EL (cell line): ENCODE data around the gene MLXIPL.
"Not testable (repeated sequence)": the region's sequence is repeated elsewhere in the genome, so short reads cannot be mapped to it uniquely, and the experiment has no call there.

Experiments
- DNase-seq: peaks from one replicate; pipeline ENCODE4 v3.0.0-alpha.2; 2016

The MLXIPL gene

DNA sequence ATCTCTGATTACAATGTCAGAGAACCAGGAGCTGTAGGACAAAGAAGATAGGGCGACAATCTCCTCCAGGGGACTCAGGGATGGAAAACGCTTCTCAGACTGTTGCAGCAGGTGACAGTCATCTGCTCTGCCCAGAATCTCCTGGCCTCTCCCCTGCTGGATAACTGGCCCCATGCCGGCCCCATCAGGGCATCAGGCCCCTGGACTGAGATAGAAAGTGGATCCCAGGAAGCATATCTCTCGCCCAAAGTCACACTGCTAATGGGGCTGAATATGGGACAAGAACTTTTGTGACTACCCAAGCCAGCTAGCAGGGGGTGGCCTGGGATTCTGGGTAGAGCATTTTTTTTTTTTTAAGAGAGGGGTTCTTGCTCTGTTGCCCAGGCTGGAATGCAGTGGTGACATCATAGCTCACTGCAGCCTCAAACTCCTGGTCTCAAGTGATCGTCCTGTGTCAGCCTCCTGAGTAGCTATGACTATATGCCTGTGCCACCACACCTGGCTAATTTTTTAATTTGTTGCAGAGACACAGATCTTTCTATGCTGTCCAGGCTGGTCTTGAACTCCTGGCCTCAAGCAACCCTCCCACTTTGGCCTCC, 20.5 kb upstream of the MLXIPL start:
- no peak for DNase-seq

GRCh38 chr7:73642834-73643233, 18.5 kb upstream of the MLXIPL start:
- no peak for DNase-seq

DNA sequence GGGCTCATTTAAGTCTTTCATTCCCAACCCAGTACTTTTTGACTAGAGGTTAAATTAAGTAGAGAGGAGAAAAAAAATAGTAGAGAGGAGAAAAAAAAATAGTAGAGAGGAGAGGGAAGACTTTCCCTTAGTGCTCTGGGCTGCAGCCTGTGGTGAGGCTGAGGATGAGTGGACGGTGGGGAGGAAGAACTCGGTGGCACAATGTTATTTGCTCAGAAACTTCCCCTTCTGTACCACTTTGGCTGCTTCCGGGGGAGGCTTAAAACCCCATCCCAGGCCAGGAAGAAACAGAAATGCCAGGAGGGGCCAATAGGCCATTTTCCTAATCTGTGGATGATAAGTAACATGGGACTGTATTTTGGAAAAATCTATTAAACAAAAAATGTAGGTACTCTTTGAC, 14.6 kb upstream of the MLXIPL start:
- DNase-seq, result no peak

- no peak for DNase-seq
Observed at GRCh38 chr7:73635428-73636200, 11.3 kb upstream of the MLXIPL start.

DNA sequence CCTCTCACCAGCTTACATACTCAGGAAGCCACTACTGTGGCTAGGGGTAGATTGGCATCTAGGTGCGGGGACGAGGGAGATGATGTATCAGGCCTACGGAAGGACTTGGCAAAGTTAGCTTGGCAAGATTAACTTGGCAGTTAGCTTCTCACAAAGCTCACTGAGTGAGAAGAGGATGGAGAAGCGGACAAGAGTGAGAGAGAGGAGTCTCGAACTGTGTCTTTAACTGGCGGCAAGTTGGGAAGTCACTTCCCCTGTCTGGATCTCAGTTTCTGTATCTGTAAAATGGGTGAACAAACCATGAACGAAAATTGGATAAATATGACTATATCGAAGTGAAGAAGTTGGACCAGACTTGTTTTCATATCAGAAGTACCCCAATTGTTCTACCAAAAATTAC, 9.5 kb upstream of the MLXIPL start:
- no peak for DNase-seq

DNA sequence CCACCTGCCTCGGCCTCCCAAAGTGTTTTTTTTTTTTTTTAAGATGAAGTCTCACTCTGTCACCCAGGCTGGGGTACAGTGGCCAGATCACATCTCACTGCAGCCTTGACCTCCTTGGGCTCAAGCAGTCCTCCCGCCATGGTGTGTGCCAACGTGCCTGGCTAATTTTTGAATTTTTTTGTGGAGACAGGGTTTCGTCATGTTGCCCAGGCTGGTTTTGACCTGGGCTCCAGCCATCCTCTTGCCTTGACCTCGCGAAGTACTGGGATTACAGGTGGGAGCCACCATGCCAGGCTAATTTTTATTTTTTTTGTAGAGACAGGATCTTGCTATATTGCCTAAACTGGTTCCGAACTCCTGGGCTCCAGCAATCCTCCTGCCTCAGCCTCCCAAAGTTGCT, 9.0 kb upstream of the MLXIPL start:
- DNase-seq, result no peak

- DNase-seq, result no peak
Observed at GRCh38 chr7:73631558-73631957, 7.2 kb upstream of the MLXIPL start.

DNA sequence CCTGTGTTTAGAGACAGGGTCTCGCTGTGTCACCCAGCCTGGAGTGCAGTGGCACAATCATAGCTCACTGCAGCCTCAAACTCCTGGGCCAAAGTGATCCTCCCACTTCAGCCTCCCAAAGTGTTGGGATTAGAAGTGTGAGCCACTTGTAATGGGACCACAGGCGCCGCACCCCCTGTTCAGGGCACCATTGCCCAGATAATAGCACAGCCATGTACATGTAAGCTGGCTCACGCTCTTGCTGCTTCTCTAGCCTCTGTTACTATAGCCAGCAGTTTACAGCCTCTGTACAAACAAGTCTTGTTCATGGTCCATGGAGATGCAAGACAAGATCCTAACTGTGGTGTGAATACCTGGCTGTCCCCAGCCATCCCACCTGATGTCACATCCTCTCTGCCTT, 4.2 kb upstream of the MLXIPL start:
- no peak for DNase-seq

GRCh38 chr7:73626814-73627213, 2.5 kb upstream of the MLXIPL start:
- peak; percentile 25 for DNase-seq

GRCh38 chr7:73625276-73625675, 954 bp upstream of the MLXIPL start:
- no peak for DNase-seq

GRCh38 chr7:73624669-73625001, 313 bp upstream of the MLXIPL start:
- DNase-seq, result no peak

- DNase-seq, result no peak
Observed at GRCh38 chr7:73622909-73623797, 1.2 kb downstream of the MLXIPL start.

GRCh38 chr7:73622527-73622908, 1.8 kb downstream of the MLXIPL start:
- DNase-seq, result no peak

- DNase-seq, result no peak
Observed at GRCh38 chr7:73621168-73622063, 2.9 kb downstream of the MLXIPL start.

DNA sequence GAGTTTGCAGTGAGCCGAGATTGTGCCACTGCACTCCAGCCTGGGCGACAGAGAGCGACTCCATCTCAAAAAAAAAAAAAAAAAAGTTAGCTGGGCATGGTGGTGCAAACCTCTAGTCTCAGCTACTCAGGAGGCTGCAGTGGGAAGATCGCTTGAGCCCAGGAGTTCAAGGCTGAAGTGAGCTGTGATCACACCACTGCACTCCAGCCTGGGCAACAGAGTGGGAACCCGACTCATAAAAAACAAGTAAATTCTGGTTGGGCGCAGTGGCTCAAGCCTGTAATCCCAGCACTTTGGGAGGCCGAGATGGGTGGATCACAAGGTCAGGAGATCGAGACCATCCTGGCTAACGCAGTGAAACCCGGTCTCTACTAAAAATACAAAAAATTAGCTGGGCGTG, 4.9 kb downstream of the MLXIPL start:
- not testable (repeated sequence) for DNase-seq

DNA sequence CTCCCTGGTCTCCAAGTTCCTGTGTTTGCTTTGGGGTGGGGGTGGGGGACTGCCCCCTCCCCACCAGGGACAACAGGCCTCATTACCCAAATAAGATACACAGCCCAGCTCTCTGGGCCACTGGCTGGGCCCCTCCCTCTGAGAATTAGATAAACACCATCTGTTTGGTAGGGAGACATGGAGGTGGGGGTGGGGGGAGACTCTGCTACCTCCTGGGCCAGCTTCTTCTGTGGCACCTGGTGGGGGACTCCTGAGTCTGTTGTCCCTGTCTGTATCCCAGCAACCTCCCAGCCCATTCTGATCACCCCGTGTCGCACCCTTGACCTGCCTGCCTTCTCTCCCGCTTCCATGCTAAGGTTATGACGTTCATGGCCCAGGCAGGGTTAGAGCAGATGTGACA, 5.8 kb downstream of the MLXIPL start:
- no peak for DNase-seq

DNA sequence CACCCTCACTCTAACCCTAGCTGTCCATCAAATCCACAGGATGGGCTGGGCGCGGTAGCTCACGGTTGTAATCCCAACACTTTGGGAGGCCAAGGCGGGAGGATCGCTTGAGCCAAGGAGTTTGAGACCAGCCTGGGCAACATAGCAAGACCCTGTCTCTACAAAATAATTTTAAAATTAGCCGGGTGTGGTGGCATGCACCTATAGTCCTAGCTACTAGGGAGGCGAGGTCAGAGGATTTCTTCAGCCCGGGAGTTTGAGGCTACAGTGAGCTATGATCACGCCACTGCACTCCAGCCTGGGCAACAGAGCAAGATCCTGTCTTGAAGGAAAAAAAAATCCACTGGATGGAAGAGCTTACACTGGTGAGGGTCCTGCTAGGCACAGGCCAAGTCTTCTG, 6.8 kb downstream of the MLXIPL start:
- DNase-seq, result not testable (repeated sequence)

GRCh38 chr7:73615886-73616285, 8.4 kb downstream of the MLXIPL start:
- peak; percentile 13 for DNase-seq

DNA sequence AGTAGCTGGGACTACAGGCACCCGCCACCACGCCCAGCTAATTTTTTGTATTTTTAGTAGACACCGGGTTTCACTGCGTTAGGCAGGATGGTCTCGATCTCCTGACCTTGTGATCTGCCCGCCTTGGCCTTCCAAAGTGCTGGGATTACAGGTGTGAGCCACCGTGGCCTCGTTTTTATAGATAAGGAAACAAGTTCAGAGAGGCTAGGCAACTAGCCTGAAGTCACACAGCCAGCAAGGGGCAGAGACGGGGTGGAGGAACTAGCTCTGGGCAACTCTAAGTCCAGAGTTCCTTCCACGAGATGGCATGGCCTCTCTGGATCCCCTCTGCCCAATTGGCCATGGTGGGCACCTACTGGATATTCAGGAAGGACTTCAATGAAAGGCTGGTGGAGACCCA, 9.4 kb downstream of the MLXIPL start:
- DNase-seq, result not testable (repeated sequence)

- DNase-seq, result no peak
Observed at GRCh38 chr7:73613954-73614735, 10.2 kb downstream of the MLXIPL start.

- DNase-seq, result peak; percentile 43
Observed at GRCh38 chr7:73612598-73613269, 11.6 kb downstream of the MLXIPL start.
